Retinal pigment epithelial cell (primary cell): Measurements from ENCODE around the gene NR4A2.

Experiments used
- DNase-seq: peaks from one replicate; pipeline ENCODE4 v3.0.0-alpha.2; 2010; ENCODE audit warnings: low read depth
- H3K4me3 ChIP-seq: 2 replicates; pipeline ENCODE4 v1.5.1; 2011; ENCODE audit warnings: mild to moderate bottlenecking, low read length, control low read depth, moderate library complexity
- CTCF ChIP-seq: conservative IDR thresholded peaks from 2 replicates; pipeline ENCODE4 v1.5.1; 2011; ENCODE audit warnings: low read depth, low read length, control low read depth, inconsistent platforms

The NR4A2 gene

GRCh38 chr2:156345582-156345981, 13.1 kb upstream of the NR4A2 start:
- no peak overlapping the region for H3K4me3 ChIP-seq
- no peak for TF ChIP-seq CTCF
- no peak for DNase-seq

- no peak for TF ChIP-seq CTCF
- no peak overlapping the region for H3K4me3 ChIP-seq
- no peak for DNase-seq
Measured at GRCh38 chr2:156343940-156344301, 11.4 kb upstream of the NR4A2 start.

GRCh38 chr2:156343096-156343939, 10.8 kb upstream of the NR4A2 start:
- peak overlapping the region; percentile 62 for H3K4me3 ChIP-seq
- TF ChIP-seq CTCF = no peak
- DNase-seq = no peak

- no peak for TF ChIP-seq CTCF
- peak overlapping the region; percentile 82 for H3K4me3 ChIP-seq
- DNase-seq = peak; percentile 80
Measured at GRCh38 chr2:156342254-156343095, 10.0 kb upstream of the NR4A2 start.

GRCh38 chr2:156341452-156342253, 9.1 kb upstream of the NR4A2 start:
- no peak for TF ChIP-seq CTCF
- peak; percentile 69 for DNase-seq

GRCh38 chr2:156340804-156341451, 8.4 kb upstream of the NR4A2 start:
- no peak for TF ChIP-seq CTCF
- no peak for DNase-seq
- peak overlapping the region; percentile 82 for H3K4me3 ChIP-seq

More at GRCh38 chr2:156341452-156342253, 9.1 kb upstream of the NR4A2 start:
- H3K4me3 ChIP-seq = peak overlapping the region; percentile 82
